GM18519 (cell line): ENCODE data around the gene NR6A1.

ENCODE experiments used
- ATAC-seq: cut with Tn5 transposase; IDR thresholded peaks from one replicate; pipeline ENCODE4 v1.9.1; 2021; ENCODE audit warnings: mild to moderate bottlenecking, moderate library complexity; ENCODE audit not compliant: unreplicated experiment, low FRiP score

The NR6A1 gene

DNA sequence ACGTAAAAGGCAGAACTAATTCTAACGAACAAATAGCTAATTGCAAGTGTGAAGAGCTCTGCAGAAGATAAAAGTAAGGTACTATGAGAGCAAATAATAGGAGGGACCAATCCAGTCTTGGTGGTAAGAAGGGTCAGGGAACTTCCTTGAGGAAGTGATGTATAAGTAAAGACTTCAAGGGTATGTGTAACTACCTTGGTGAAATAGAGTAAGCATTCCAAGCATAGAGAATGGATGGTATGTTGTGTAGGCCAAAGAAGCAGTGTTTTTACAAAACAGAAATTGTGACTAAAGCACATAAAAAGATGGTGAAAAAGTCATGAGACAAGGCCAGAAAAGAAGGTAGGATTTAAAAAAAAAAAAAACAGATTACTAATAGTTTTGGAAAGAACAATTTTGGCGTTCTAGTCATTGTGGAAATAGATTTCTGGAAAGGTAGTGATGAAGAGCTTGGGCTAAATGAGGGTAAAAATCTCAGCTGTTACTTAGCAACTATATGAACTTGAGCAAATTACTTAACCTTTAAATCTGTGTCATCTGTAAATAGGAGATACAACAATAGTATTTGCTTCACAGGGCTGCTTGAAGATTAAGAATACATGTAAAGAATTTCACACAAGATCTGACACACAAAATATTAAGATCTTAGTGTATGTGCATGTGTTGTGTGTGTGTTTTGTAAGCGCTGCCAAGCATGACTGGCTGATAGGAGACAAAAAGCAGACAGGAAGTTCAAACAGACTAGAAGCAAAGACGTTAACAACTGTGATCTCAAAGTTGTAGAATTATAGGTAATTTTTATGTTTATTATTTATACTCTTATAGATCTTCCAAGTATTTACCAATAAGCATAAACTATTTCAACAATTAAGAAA is 73.5 kb downstream of the NR6A1 start:
- ATAC-seq: no peak

DNA sequence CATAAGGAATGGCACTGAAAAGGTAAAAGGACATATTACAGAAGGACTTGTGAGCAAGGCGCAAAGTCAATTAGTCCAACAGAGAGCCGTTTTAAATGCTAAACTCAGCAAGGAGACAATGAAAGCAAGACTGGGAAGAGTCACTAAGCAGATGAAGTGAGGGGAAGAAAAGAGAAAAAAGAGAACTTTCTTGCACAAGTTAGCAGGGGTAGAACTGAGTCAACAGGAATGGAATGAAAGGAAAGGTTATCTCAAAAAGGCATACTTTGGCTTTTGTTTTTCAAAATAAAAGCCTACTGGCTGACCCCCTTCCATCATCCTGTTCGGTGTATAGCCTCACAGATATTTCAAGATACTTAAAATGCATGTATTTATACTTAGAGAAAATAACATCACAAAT is 75.0 kb downstream of the NR6A1 start:
- no peak for ATAC-seq

- no peak for ATAC-seq
These were observed 75.7 kb downstream of the NR6A1 start for GRCh38 chr9:124695280-124695890.

- no peak for ATAC-seq
These were observed 76.5 kb downstream of the NR6A1 start for GRCh38 chr9:124694414-124695279.

GRCh38 chr9:124693403-124693802 is 77.7 kb downstream of the NR6A1 start:
- no peak for ATAC-seq

DNA sequence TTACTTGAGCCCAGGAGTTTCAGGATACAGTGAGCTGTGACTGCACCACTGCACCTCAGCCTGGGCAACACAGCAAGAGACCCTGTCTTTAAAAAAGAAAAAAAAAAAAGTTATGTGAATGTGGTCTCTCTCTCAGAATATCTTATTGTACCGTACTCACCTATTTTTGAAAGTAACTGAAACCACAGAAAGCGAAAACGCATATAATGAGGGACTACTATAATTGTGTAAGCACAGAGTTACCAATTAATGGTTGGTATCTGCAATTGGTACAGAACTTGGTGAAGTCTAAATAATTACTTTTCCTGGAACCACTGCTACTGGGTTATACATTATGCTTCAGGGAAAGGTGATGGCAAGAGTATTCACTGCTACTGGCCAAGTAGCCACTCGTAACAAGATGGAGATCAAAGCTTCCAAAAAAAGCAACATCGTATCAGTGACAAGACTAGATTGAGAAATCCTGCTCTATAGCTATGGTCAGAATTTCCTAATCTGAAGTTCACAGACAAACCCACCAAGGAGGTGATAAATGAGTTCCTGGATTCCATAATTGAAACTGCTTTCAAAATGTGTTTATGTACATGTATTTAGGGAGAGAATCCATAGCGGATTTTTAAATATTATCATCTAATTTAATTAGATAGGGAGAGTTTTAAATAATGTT is 82.7 kb downstream of the NR6A1 start:
- ATAC-seq: no peak

GRCh38 chr9:124686918-124687317 is 84.2 kb downstream of the NR6A1 start:
- no peak for ATAC-seq

- ATAC-seq: no peak
These were observed 85.9 kb downstream of the NR6A1 start for GRCh38 chr9:124685217-124685616.

GRCh38 chr9:124684169-124684568 is 86.9 kb downstream of the NR6A1 start:
- no peak for ATAC-seq

DNA sequence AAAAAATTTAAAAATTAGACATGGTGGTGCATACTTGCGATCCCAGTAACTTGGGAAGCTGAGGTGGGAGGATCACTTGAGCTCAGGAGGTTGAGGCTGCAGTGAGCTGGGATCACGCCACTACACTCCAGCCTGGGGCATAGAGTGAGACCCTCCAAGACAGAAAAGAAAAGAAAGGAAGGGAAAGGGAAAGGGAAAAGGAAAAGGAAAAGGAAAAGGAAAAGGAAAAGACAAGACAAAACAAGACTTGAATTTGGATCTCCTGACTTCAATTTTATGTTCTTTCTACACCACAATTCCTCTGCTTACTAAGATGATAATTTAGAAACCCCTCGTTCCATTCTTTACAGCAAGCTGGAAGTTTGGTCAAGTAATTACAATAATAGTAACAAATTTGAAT is 88.1 kb downstream of the NR6A1 start:
- no peak for ATAC-seq

DNA sequence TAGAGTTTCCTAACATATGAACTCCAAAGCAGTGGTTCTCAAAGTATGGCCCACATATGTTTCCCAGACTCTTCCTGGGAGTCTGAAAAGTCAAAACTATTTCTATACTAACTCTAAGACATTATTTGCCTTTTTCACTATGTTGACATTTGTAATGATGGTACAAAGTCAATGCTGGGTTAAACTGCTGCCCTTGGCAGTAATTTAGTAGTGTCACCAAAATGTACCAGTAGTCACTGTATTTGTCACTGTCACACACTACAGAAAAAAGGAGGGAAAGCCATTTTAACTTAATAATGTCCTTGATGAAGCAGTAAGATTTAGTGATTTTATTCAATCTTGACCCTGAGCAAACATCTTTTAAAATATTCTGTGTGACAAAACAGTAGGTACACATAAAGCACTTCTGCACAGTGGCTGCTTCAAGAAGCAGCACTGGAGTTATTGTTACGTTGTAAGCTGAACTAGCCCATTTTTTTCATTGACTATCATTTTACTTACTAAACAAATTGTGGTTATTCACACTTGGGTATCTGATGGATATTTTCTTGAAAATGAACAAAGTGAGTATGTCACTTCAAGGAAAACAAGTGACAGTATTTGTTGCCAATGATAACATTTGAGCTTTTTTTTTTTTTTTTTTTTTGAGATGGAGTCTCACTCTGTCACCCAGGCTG is 90.3 kb downstream of the NR6A1 start:
- no peak for ATAC-seq

GRCh38 chr9:124680049-124680448 is 91.1 kb downstream of the NR6A1 start:
- no peak for ATAC-seq

DNA sequence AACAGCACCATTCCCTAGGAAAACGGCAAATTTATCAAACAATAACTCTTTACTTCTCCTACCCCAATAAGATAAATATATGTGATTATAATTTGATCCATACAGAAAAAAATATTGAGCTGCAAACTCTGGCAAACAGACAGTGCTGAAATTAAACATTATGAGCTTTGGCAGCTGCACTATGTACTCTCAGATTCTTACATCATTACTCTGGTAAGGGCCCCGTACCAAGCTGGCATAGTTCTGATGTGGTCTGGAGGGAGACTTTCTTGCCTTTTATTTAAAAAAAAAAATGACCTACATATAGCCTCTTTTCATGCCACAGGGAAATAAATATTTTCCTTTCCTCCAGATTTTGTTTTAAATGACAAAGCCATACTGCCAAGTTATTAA is 95.0 kb downstream of the NR6A1 start:
- ATAC-seq: no peak

DNA sequence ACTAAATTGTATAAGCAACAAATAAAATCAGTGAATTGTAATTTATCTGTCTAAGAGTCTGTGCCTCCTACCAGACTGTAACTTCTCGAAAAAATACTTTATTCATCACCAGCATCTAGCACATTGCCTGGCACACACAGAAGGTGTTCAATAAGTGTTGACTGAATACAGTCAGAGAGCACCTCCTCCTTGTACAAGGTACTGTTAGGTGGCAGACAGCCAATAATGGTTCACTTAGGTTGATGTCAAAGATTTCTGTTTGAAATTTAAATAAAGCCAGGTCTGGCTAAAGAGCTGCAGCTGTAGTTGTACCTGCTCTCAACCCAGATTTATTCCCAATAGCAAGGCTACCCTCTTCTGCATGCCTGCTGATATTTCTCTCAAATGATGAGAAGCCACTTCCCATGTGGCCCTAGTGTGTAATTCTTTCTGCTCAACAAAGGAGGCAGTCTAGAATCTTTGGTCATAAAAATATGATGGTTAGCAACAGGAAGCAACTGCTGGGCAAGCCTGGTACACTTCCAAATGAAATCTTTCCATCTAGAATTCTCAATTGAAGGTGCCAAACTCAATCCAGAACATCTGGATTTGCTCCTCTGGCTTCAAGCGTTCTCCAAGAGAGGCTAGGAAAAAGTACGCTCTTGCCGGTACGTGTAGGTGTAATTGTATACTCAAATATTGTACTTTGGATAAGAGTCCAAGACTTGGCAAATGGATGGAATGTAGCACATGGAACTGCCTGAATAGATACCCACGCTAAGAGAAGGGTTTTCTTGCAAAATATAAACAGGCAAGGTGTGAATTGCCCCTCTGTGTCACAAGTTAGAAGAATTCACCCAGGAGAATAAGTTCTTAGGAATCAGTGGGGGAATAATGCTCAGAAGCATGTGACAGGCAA is 95.6 kb downstream of the NR6A1 start:
- no peak for ATAC-seq

DNA sequence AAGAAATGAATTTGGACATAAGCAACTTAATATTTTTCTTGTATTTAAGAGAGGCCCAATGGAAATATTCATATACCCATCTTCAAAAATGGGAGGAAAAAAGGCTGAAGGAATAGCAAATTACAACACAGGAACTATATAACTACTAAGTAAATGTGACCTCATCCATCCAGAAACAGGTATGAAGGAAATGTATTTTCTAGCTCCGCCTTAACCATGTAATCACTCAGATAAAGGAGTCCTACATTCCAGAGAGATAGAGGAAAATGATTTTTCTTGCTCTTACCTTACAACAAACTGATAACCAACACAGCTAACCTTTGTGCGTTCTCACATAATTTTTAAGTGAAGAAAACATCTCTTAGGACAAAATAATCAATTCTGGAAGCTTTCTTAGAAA is 96.5 kb downstream of the NR6A1 start:
- no peak for ATAC-seq

- ATAC-seq: no peak
These were observed 98.0 kb downstream of the NR6A1 start for GRCh38 chr9:124673063-124673462.

DNA sequence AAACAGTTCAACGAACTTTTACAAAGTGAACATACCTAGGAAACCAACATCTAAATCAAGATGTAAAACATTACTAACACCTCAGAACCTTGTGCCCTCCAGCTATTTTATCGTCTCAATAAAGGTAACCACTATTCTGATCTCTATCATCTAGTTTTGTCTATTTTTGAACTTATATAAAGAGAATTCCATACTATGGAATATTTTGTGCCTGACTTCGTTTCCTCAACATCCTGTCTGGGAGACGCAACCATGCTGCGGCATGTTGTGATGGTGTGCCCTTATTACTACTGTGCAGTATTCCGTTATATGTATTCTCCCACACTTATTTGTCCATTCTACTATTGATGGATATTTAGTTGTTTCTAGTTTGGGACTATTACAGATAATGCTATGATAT is 99.2 kb downstream of the NR6A1 start:
- no peak for ATAC-seq

DNA sequence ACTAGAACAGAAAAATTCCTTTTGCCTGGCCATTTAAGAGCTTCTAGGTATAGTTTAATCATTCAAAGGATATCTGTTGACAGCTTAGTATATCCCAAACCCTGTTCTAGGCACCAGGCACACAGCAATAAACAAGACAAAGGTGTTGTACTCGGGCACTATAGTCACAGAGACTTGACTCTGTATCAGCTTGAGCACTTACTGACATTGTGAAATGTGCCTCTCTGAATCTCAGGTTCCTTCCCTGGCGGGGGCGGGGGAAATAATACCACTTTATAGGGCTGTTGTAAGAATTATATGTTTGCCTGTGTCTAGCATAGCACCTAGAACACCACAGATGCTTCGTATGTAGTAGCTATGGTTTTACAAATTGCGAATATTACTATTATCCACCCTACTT is 104.5 kb downstream of the NR6A1 start:
- ATAC-seq: no peak

GRCh38 chr9:124665391-124666058 is 105.6 kb downstream of the NR6A1 start:
- no peak for ATAC-seq
